Liver (tissue), 9 donors: ENCODE data around the gene B9D2. TPM values are rescaled to one million over a fixed set of nuclear protein-coding genes. Genes with fewer than 3 reads are reported as not detected.
A peak's percentile ranks its signal among the peaks of the same experiment; 100 is the strongest.

Experiments
- DNase-seq: peaks from one replicate; pipeline ENCODE4 v3.0.0-alpha.2; 2017; ENCODE audit warnings: low spot score
- H3K27ac ChIP-seq, 2 donors: one replicate each; pipeline ENCODE4 v1.7.0; 2013; ENCODE audit warnings: inconsistent platforms in 2 of 2, low read length in 2 of 2, control low read depth in 1 of 2, low read depth in 1 of 2, mild to moderate bottlenecking in 1 of 2
- H3K27me3 ChIP-seq, 4 donors: one replicate each; pipeline versions ENCODE4 v1.6.1 to v1.7.0; 2013; ENCODE audit warnings: low read length in 3 of 4, inconsistent platforms in 1 of 4, mild to moderate bottlenecking in 1 of 4, moderate library complexity in 1 of 4; ENCODE audit not compliant: control insufficient read depth in 4 of 4, insufficient read depth in 4 of 4
- H3K36me3 ChIP-seq, 4 donors: one replicate each; pipeline versions ENCODE4 v1.6.1 to v1.7.0; 2013; ENCODE audit warnings: low read length in 3 of 4, mild to moderate bottlenecking in 3 of 4, low read depth in 1 of 4, moderate library complexity in 1 of 4; ENCODE audit not compliant: control insufficient read depth in 4 of 4, insufficient read depth in 3 of 4
- H3K4me1 ChIP-seq, 4 donors: one replicate each; pipeline versions ENCODE4 v1.6.1 to v1.7.0; 2013; ENCODE audit warnings: low read length in 3 of 4, mild to moderate bottlenecking in 3 of 4, moderate library complexity in 1 of 4; ENCODE audit not compliant: control insufficient read depth in 4 of 4, insufficient read depth in 4 of 4
- H3K4me3 ChIP-seq, 3 donors: one replicate each; pipeline versions ENCODE4 v1.6.1 to v1.7.0; 2013; ENCODE audit warnings: low read length in 3 of 3, control low read depth in 1 of 3, low read depth in 1 of 3, mild to moderate bottlenecking in 1 of 3
- H3K9ac ChIP-seq, 2 donors: one replicate each; pipeline ENCODE4 v1.7.0; 2013; ENCODE audit warnings: low read length in 2 of 2, mild to moderate bottlenecking in 2 of 2, moderate library complexity in 2 of 2, control low read depth in 1 of 2, low read depth in 1 of 2
- H3K9me3 ChIP-seq, 4 donors: one replicate each; pipeline versions ENCODE4 v1.6.1 to v1.7.0; 2013; ENCODE audit warnings: low read length in 3 of 4; ENCODE audit not compliant: control insufficient read depth in 4 of 4
- EGR1 ChIP-seq, 2 donors: IDR thresholded peaks; 2 replicates each; pipeline ENCODE4 v1.6.1; 2016 to 2018; ENCODE audit warnings: antibody characterized with exemption in 2 of 2, low read depth in 2 of 2
- FOXA1 ChIP-seq: IDR thresholded peaks from 2 replicates; pipeline ENCODE4 v1.6.1; 2016; ENCODE audit warnings: antibody characterized with exemption
- FOXA2 ChIP-seq: IDR thresholded peaks from 2 replicates; pipeline ENCODE4 v1.6.1; 2016; ENCODE audit warnings: antibody characterized with exemption
- GABPA ChIP-seq, 2 donors: IDR thresholded peaks in 1 of 2; conservative IDR thresholded peaks in 1 of 2; 2 replicates each; pipeline ENCODE4 v1.6.1; 2016; ENCODE audit warnings: antibody characterized with exemption in 2 of 2, mild to moderate bottlenecking in 1 of 2, moderate library complexity in 1 of 2
- HNF4A ChIP-seq, 2 donors: conservative IDR thresholded peaks; 2 replicates each; pipeline ENCODE4 v1.6.1; 2016; ENCODE audit warnings: antibody characterized with exemption in 2 of 2, mild to moderate bottlenecking in 2 of 2
- HNF4G ChIP-seq: IDR thresholded peaks from 2 replicates; pipeline ENCODE4 v1.6.1; 2016; ENCODE audit warnings: antibody characterized with exemption
- NR2F2 ChIP-seq: IDR thresholded peaks from 2 replicates; pipeline ENCODE4 v1.6.1; 2016; ENCODE audit warnings: antibody characterized with exemption
- RXRA ChIP-seq, 2 donors: IDR thresholded peaks; 2 replicates each; pipeline ENCODE4 v1.6.1; 2017 to 2018; ENCODE audit warnings: antibody characterized with exemption in 2 of 2, mild to moderate bottlenecking in 1 of 2
- SP1 ChIP-seq: IDR thresholded peaks from 2 replicates; pipeline ENCODE4 v1.6.1; 2018; ENCODE audit warnings: antibody characterized with exemption, mild to moderate bottlenecking
- TAF1 ChIP-seq: conservative IDR thresholded peaks from 2 replicates; pipeline ENCODE4 v1.6.1; 2016; ENCODE audit warnings: antibody characterized with exemption, mild to moderate bottlenecking
- YY1 ChIP-seq: IDR thresholded peaks from 2 replicates; pipeline ENCODE4 v1.6.1; 2016; ENCODE audit warnings: antibody characterized with exemption, mild to moderate bottlenecking
- WGBS: extraction: QIAGEN DNeasy Blood & Tissue Kit; methylation state at CpG from one replicate; pipeline ENCODE4 v1.1.7; 2013; 5-methylcytosine and 5-hydroxymethylcytosine counted together
- polyA plus RNA-seq, 2 donors: library from polyadenylated mRNA; stranded (reverse) in 1 of 2; unstranded in 1 of 2; fragments of 200-250 nt in 1 of 2; fragments of >200 nt in 1 of 2; fragmentation: Nextera tagmentation in 1 of 2; extraction: Ambion mirVana in 1 of 2; gene quantifications; one replicate each; pipeline versions ENCODE4 v1.2.1 to v1.2.3, GENCODE V29; 2013 to 2015
- total RNA-seq, 2 donors: library from RNA; depleted of rRNA; stranded (reverse); fragments of >200 nt; gene quantifications; one replicate each; pipeline ENCODE4 v1.2.3, GENCODE V29; 2014
- TF ChIP-seq, protein P1 (sequence below): fragments of 150-350 bp; IDR thresholded peaks from 2 replicates; pipeline ENCODE4 v1.5.1; 2017; ENCODE audit warnings: improper control_type of control experiment, low read depth, low read length; ENCODE audit not compliant: missing input control
- TF ChIP-seq, protein P2 (sequence below): IDR thresholded peaks from 2 replicates; pipeline ENCODE4 v1.6.1; 2016; ENCODE audit warnings: antibody characterized with exemption
- donor health status: healthy.
- donor health status: healthy.
- donor health status: healthy.
- donor health status: healthy.
- donor health status: healthy.

B9D2 gene
- total and polyA plus RNA-seq, 4 donors: 2.4 to 3.7 (median 3.0) TPM

DNA sequence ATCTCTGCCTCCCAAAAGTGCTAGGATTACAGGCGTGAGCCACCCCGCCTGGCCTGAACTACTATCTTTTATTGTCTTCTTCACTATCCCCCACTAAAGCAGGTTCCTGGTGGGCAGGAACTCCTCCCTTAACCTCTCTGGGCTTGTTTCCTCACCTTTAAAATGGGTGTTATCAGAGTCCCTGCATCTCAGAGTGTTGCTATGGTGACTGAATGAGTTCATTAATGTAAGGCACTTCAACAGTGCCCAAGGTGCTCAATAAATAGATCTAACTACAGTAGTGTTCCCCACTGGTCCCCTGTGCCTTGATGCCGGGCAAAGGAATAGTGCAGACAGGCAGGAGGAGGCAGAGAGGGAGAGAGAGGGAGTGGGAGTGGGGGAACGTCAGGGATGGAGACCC, 33.5 kb downstream of the B9D2 start:
- Histone ChIP-seq H3K36me3 (peaks cover 0 to 4% (median 0%) of the 10 kb centered on the region in 4 donors), H3K4me3 (no peak overlapping the region), H3K27ac (no peak overlapping the region), H3K9me3 (no peaks in the 10 kb centered on the region), H3K4me1 (peaks cover 7 to 31% (median 11%) of the 10 kb centered on the region in 4 donors), H3K27me3 (no peaks in the 10 kb centered on the region), H3K9ac (no peak overlapping the region)
- 78% methylated on average over 4 of the region's 4 CpGs for WGBS
- TF ChIP-seq HNF4A (conservative IDR thresholded peaks at IDR 0.05) (no peak), GABPA (IDR thresholded peaks at IDR 0.05 in 1 of 2, conservative IDR thresholded peaks at IDR 0.05 in 1 of 2) (no peak), YY1 (no peak)
- TF ChIP-seq, protein P1, sequence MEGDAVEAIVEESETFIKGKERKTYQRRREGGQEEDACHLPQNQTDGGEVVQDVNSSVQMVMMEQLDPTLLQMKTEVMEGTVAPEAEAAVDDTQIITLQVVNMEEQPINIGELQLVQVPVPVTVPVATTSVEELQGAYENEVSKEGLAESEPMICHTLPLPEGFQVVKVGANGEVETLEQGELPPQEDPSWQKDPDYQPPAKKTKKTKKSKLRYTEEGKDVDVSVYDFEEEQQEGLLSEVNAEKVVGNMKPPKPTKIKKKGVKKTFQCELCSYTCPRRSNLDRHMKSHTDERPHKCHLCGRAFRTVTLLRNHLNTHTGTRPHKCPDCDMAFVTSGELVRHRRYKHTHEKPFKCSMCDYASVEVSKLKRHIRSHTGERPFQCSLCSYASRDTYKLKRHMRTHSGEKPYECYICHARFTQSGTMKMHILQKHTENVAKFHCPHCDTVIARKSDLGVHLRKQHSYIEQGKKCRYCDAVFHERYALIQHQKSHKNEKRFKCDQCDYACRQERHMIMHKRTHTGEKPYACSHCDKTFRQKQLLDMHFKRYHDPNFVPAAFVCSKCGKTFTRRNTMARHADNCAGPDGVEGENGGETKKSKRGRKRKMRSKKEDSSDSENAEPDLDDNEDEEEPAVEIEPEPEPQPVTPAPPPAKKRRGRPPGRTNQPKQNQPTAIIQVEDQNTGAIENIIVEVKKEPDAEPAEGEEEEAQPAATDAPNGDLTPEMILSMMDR: no peak
- DNase-seq: no peak

DNA sequence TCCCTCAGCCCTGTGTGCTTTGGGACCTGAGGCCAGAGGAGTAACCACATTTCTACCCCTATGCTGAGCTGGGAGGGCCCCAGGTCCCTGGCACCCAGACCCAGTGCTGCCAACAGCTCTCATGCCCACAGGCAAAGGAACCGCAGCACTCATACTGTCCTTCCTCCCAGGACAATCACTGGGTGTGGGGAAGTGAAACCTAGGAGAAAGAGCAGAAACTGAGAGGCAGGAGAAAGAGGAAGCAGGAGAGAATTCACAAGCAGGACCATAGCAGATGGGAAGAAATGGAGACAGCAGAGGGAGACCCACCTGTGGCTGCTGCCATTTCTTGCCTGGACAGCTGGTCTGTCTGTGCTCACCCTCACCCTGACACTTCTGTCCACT, 35.1 kb downstream of the B9D2 start:
- DNase-seq: no peak
- 69% methylated on average over 1 of the region's 1 CpG for WGBS
- TF ChIP-seq FOXA2: no peak
- no peak for TF ChIP-seq YY1
- TF ChIP-seq HNF4G: no peak
- no peak for TF ChIP-seq SP1
- no peak for TF ChIP-seq NR2F2
- no peak for TF ChIP-seq TAF1
- no peak for TF ChIP-seq RXRA (IDR thresholded peaks at IDR 0.05)
- Histone ChIP-seq H3K4me1 (peaks cover 10 to 43% (median 19%) of the 10 kb centered on the region in 4 donors), H3K9ac (no peak overlapping the region), H3K9me3 (no peaks in the 10 kb centered on the region), H3K4me3 (no peak overlapping the region), H3K27ac (peak overlapping the region; percentile 38 to 80), H3K36me3 (peaks cover 0 to 4% (median 0%) of the 10 kb centered on the region in 4 donors), H3K27me3 (no peaks in the 10 kb centered on the region)

DNA sequence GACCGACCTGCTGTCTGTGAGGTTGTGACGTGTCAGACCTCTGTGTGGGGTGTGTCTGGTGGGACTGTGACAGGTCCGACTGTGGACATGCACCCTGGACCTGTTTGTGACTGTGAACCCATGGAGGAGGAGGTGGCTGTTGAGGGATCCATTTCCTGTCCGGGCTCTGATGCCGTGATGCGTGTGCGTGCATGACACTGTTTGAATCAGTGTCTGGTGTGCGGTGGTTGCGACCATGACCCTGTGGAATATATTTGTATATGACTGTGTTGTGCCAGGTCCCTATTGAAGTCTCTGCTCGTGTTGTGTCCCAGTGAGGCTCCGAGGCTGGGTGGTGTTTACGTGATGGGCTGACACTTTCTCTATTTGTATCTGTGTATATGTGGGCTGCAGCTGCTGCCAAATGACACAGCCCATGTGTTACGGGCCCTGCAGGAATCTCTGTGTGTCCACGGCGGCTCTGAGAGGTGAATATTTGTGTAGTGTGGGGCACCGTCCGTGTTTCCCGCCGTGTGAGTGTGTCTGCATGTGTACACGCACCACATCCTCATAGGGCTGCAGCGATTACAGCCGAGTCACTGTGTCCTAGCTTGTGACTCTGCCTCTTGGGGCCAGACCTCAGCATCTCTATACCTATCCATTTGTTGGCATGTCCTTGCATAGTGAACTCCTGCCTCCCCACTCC, 35.6 kb downstream of the B9D2 start:
- Histone ChIP-seq H3K9ac (peak overlapping the region in 1 of 2 donors; percentile 24), H3K9me3 (no peaks in the 10 kb centered on the region), H3K4me3 (no peak overlapping the region), H3K27ac (peak overlapping the region; percentile 38 to 80), H3K36me3 (peaks cover 0 to 4% (median 0%) of the 10 kb centered on the region in 4 donors), H3K27me3 (no peaks in the 10 kb centered on the region), H3K4me1 (peaks cover 10 to 43% (median 19%) of the 10 kb centered on the region in 4 donors)
- 50% methylated on average over 22 of the region's 22 CpGs for WGBS
- no peak for DNase-seq
- no peak for TF ChIP-seq TAF1
- TF ChIP-seq YY1: no peak
- no peak for TF ChIP-seq HNF4A (conservative IDR thresholded peaks at IDR 0.05)
- no peak for TF ChIP-seq FOXA1
- TF ChIP-seq, protein P2, sequence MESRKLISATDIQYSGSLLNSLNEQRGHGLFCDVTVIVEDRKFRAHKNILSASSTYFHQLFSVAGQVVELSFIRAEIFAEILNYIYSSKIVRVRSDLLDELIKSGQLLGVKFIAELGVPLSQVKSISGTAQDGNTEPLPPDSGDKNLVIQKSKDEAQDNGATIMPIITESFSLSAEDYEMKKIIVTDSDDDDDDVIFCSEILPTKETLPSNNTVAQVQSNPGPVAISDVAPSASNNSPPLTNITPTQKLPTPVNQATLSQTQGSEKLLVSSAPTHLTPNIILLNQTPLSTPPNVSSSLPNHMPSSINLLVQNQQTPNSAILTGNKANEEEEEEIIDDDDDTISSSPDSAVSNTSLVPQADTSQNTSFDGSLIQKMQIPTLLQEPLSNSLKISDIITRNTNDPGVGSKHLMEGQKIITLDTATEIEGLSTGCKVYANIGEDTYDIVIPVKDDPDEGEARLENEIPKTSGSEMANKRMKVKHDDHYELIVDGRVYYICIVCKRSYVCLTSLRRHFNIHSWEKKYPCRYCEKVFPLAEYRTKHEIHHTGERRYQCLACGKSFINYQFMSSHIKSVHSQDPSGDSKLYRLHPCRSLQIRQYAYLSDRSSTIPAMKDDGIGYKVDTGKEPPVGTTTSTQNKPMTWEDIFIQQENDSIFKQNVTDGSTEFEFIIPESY: no peak
- TF ChIP-seq SP1: no peak
- TF ChIP-seq EGR1 (IDR thresholded peaks at IDR 0.05; ENCODE audit: low read depth in 2 of 2): no peak
